Loucy (cell line): ENCODE measurements around the gene GRIA3.

ENCODE experiments used
- H2AFZ ChIP-seq: fragments of 200-600 bp; sonication (generic); 2 replicates; pipeline ENCODE4 v1.6.0; 2016; ENCODE audit warnings: antibody characterized with exemption, mild to moderate bottlenecking, low read length, moderate library complexity
- H3F3A ChIP-seq: fragments of 200-600 bp; 2 replicates; pipeline ENCODE4 v1.6.0; 2016; ENCODE audit warnings: antibody characterized with exemption, low read depth, mild to moderate bottlenecking
- H3K27me3 ChIP-seq: fragments of 200-600 bp; sonication (generic); 2 replicates; pipeline ENCODE4 v1.6.1; 2014; ENCODE audit warnings: low read length, mild to moderate bottlenecking; ENCODE audit not compliant: insufficient read depth, poor library complexity, severe bottlenecking
- H3K36me3 ChIP-seq: fragments of 200-600 bp; sonication (generic); 2 replicates; pipeline ENCODE4 v1.6.1; 2016; ENCODE audit warnings: low read length; ENCODE audit not compliant: insufficient read depth
- H3K4me1 ChIP-seq: fragments of 200-600 bp; sonication (generic); 2 replicates; pipeline ENCODE4 v1.5.1; 2014; ENCODE audit warnings: low read length, mild to moderate bottlenecking; ENCODE audit not compliant: insufficient read depth, poor library complexity, severe bottlenecking
- H3K4me2 ChIP-seq: fragments of 200-600 bp; sonication (generic); 2 replicates; pipeline ENCODE4 v1.6.0; 2014; ENCODE audit warnings: antibody characterized with exemption, low read length, low read depth, mild to moderate bottlenecking; ENCODE audit not compliant: poor library complexity, severe bottlenecking
- H3K4me3 ChIP-seq: fragments of 200-600 bp; sonication (generic); 2 replicates; pipeline ENCODE4 v1.5.1; 2014; ENCODE audit warnings: low read length, mild to moderate bottlenecking, mixed read lengths; ENCODE audit not compliant: poor library complexity, severe bottlenecking
- H3K79me2 ChIP-seq: fragments of 200-600 bp; sonication (generic); 2 replicates; pipeline ENCODE4 v1.6.1; 2014; ENCODE audit warnings: low read length; ENCODE audit not compliant: insufficient read depth
- H3K9ac ChIP-seq: fragments of 200-600 bp; sonication (generic); 2 replicates; pipeline ENCODE4 v1.6.0; 2014; ENCODE audit warnings: mild to moderate bottlenecking, low read depth, low read length, moderate library complexity; ENCODE audit not compliant: poor library complexity, severe bottlenecking
- H3K9me2 ChIP-seq: fragments of 200-600 bp; sonication (generic); replicated peaks from 2 replicates; pipeline ENCODE4 v1.6.1; 2016; ENCODE audit warnings: low read depth, low read length, mixed read lengths
- H3K9me3 ChIP-seq: fragments of 200-600 bp; sonication (generic); 2 replicates; pipeline ENCODE4 v1.6.1; 2014; ENCODE audit warnings: mild to moderate bottlenecking, antibody characterized with exemption, low read length, low read depth; ENCODE audit not compliant: insufficient read depth
- H4K20me1 ChIP-seq: fragments of 200-600 bp; sonication (generic); 2 replicates; pipeline ENCODE4 v1.6.0; 2014; ENCODE audit warnings: antibody characterized with exemption, low read length, mild to moderate bottlenecking; ENCODE audit not compliant: insufficient read depth, poor library complexity, severe bottlenecking
- CTCF ChIP-seq: fragments of 200-600 bp; sonication (generic); conservative IDR thresholded peaks from 2 replicates; pipeline ENCODE4 v1.5.1; 2014; ENCODE audit warnings: mild to moderate bottlenecking, antibody characterized with exemption, low read length
- EZH2phosphoT487 ChIP-seq: fragments of 200-600 bp; IDR thresholded peaks from 2 replicates; pipeline ENCODE4 v1.6.1; 2018; ENCODE audit warnings: antibody characterized with exemption, mild to moderate bottlenecking, moderate library complexity, borderline replicate concordance

Gene GRIA3

DNA sequence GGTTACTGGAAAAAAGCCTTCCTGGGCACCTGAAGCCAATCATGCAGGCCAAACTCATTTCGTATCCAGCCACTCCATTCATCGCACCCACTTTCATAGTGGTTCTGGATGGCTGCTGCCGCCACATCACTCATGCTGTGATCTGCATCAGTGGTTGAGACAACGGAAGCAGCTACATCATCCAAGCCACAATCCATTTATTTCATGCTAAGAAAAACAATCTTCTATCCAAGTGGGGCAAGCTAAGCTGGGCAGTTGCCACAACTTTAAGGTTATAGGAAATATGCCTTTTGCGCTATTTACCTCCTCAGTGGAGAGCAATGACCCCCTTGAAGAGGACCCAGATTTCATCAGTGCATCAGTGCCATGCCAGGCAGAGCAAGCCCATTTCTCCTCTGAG lies 124.6 kb downstream of the GRIA3 start:
- Histone ChIP-seq H3K27me3 (no peaks in the 10 kb centered on the region), H3F3A (no peaks in the 10 kb centered on the region), H3K9me2 (no peaks in the 10 kb centered on the region), H3K4me1 (no peaks in the 10 kb centered on the region), H3K79me2 (no peaks in the 10 kb centered on the region), H3K9ac (no peak overlapping the region), H3K4me3 (no peak overlapping the region), H3K36me3 (no peaks in the 10 kb centered on the region), H4K20me1 (no peaks in the 10 kb centered on the region), H3K4me2 (no peak overlapping the region), H2AFZ (no peak overlapping the region), H3K9me3 (no peaks in the 10 kb centered on the region)
- TF ChIP-seq CTCF, result no peak

GRCh38 chrX:123310112-123310511 lies 126.0 kb downstream of the GRIA3 start:
- no peaks in the 10 kb centered on the region for H3K27me3 ChIP-seq
- no peak overlapping the region for H3K4me3 ChIP-seq
- H3K4me1 ChIP-seq, result no peaks in the 10 kb centered on the region
- TF ChIP-seq CTCF (no peak), EZH2phosphoT487 (no peak)
- H2AFZ ChIP-seq, result no peak overlapping the region
- no peaks in the 10 kb centered on the region for H3K36me3 ChIP-seq
- no peaks in the 10 kb centered on the region for H3K79me2 ChIP-seq
- no peak overlapping the region for H3K9ac ChIP-seq
- H3K4me2 ChIP-seq, result no peak overlapping the region
- no peaks in the 10 kb centered on the region for H3K9me3 ChIP-seq
- no peaks in the 10 kb centered on the region for H3F3A ChIP-seq
- no peaks in the 10 kb centered on the region for H4K20me1 ChIP-seq
- H3K9me2 ChIP-seq, result no peaks in the 10 kb centered on the region

GRCh38 chrX:123311486-123311885 lies 127.4 kb downstream of the GRIA3 start:
- TF ChIP-seq EZH2phosphoT487 (no peak), CTCF (no peak)
- Histone ChIP-seq H3K79me2 (no peaks in the 10 kb centered on the region), H3K9me2 (no peaks in the 10 kb centered on the region), H3K4me2 (no peak overlapping the region), H4K20me1 (no peaks in the 10 kb centered on the region), H3K4me3 (no peak overlapping the region), H3K4me1 (no peaks in the 10 kb centered on the region), H3K9ac (no peak overlapping the region), H3K9me3 (no peaks in the 10 kb centered on the region), H3K27me3 (no peaks in the 10 kb centered on the region), H3F3A (no peaks in the 10 kb centered on the region), H2AFZ (no peak overlapping the region), H3K36me3 (no peaks in the 10 kb centered on the region)
